K562 (cell line): ENCODE measurements around the gene BRMS1. TPM values are rescaled to one million over a fixed set of nuclear protein-coding genes. Genes with fewer than 3 reads are reported as not detected.

Experiments used
- BMI1 ChIP-seq: fragments of 150-350 bp; IDR thresholded peaks from 2 replicates; pipeline ENCODE4 v1.6.1; 2014; ENCODE audit warnings: low read length
- BRD9 ChIP-seq: fragments of 450-650 bp; IDR thresholded peaks from 2 replicates; pipeline ENCODE4 v1.6.1; 2018; ENCODE audit warnings: low read depth; ENCODE audit not compliant: partially characterized antibody
- CBX5 ChIP-seq: IDR thresholded peaks from 2 replicates; pipeline ENCODE4 v1.6.1; 2014; ENCODE audit warnings: low read depth, borderline replicate concordance
- CHD1 ChIP-seq: fragments of 200-600 bp; sonication (generic); IDR thresholded peaks from one replicate; pipeline ENCODE4 v1.6.1; 2012; ENCODE audit warnings: mild to moderate bottlenecking, moderate library complexity, low read length, inconsistent platforms
- CTBP1 ChIP-seq: fragments of 450-650 bp; IDR thresholded peaks from 2 replicates; pipeline ENCODE4 v1.6.1; 2016; ENCODE audit warnings: borderline replicate concordance
- CXXC5 ChIP-seq: fragments of 250-450 bp; sonication (Bioruptor Pico); IDR thresholded peaks from 2 replicates; pipeline ENCODE4 v1.8.0; 2022; ENCODE audit warnings: inconsistent platforms, mild to moderate bottlenecking, moderate library complexity
- E2F6 ChIP-seq, 2 experiments: IDR thresholded peaks; 2 replicates each; pipeline ENCODE4 v1.6.1; 2011; ENCODE audit warnings: borderline replicate concordance in 1 of 2, control low read depth in 1 of 2, low read depth in 1 of 2, low read length in 1 of 2, mild to moderate bottlenecking in 1 of 2, mixed read lengths in 1 of 2, moderate library complexity in 1 of 2; ENCODE audit not compliant: insufficient read depth in 1 of 2, insufficient read length in 1 of 2, poor library complexity in 1 of 2, severe bottlenecking in 1 of 2; ENCODE audit errors: extremely low read depth in 1 of 2
- EP400 ChIP-seq: fragments of 450-650 bp; IDR thresholded peaks from 2 replicates; pipeline ENCODE4 v1.6.1; 2017; ENCODE audit warnings: antibody characterized with exemption, mild to moderate bottlenecking, moderate library complexity
- ERF ChIP-seq: fragments of 450-650 bp; formaldehyde crosslinking; IDR thresholded peaks from 2 replicates; pipeline ENCODE4 v1.4.0; 2020; ENCODE audit warnings: mild to moderate bottlenecking, mixed read lengths
- GATAD2A ChIP-seq: fragments of 450-650 bp; IDR thresholded peaks from 2 replicates; pipeline ENCODE4 v1.6.1; 2017
- HCFC1 ChIP-seq: IDR thresholded peaks from 2 replicates; pipeline ENCODE4 v1.6.1; 2012; ENCODE audit warnings: low read depth, low read length, improper control_type of control experiment
- HIVEP1 ChIP-seq: fragments of 250-450 bp; sonication (Bioruptor Pico); IDR thresholded peaks from 2 replicates; pipeline ENCODE4 v1.4.0; 2020; ENCODE audit warnings: mild to moderate bottlenecking
- MEF2D ChIP-seq: conservative IDR thresholded peaks from 2 replicates; pipeline ENCODE4 v1.6.1; 2016; ENCODE audit warnings: low read depth, missing genetic modification characterization, missing compliant biosample characterization
- NFXL1 ChIP-seq: fragments of 450-650 bp; formaldehyde crosslinking; IDR thresholded peaks from 2 replicates; pipeline ENCODE4 v1.4.0; 2021; ENCODE audit warnings: mild to moderate bottlenecking
- NRF1 ChIP-seq, 2 experiments: fragments of 450-650 bp; IDR thresholded peaks in 1 of 2; conservative IDR thresholded peaks in 1 of 2; 2 replicates each; pipeline ENCODE4 v1.6.1; 2014; ENCODE audit warnings: mild to moderate bottlenecking in 2 of 2
- PHF20 ChIP-seq: fragments of 450-650 bp; IDR thresholded peaks from 2 replicates; pipeline ENCODE4 v1.6.1; 2018; ENCODE audit not compliant: partially characterized antibody
- PML ChIP-seq: IDR thresholded peaks from 2 replicates; pipeline ENCODE4 v1.6.1; 2012; ENCODE audit warnings: low read length, inconsistent platforms
- POLR2AphosphoS5 ChIP-seq: IDR thresholded peaks from 2 replicates; pipeline ENCODE4 v1.6.1; 2011; ENCODE audit warnings: mild to moderate bottlenecking, low read depth, low read length, moderate library complexity; ENCODE audit not compliant: control insufficient read depth, insufficient read depth
- RCOR1 ChIP-seq, 2 experiments: IDR thresholded peaks; 2 replicates each; pipeline ENCODE4 v1.6.1; 2012; ENCODE audit warnings: low read depth in 2 of 2, low read length in 2 of 2, borderline replicate concordance in 1 of 2, improper control_type of control experiment in 1 of 2
- SMARCB1 ChIP-seq: IDR thresholded peaks from 2 replicates; pipeline ENCODE4 v1.6.1; 2011; ENCODE audit warnings: improper control_type of control experiment, low read depth; ENCODE audit not compliant: insufficient read length
- SMARCE1 ChIP-seq: fragments of 450-650 bp; IDR thresholded peaks from 2 replicates; pipeline ENCODE4 v1.7.1; 2016; ENCODE audit warnings: mild to moderate bottlenecking
- TAF7 ChIP-seq: fragments of 450-650 bp; IDR thresholded peaks from 2 replicates; pipeline ENCODE4 v1.6.1; 2016; ENCODE audit warnings: missing genetic modification characterization, missing compliant biosample characterization
- TBP ChIP-seq: optimal IDR thresholded peaks from 2 replicates; pipeline ENCODE3; 2011; ENCODE audit warnings: low read depth, low read length, improper control_type of control experiment
- TCF7L2 ChIP-seq: fragments of 150-350 bp; IDR thresholded peaks from 2 replicates; pipeline ENCODE4 v1.6.1; 2016; ENCODE audit warnings: low read depth, mild to moderate bottlenecking, low read length, moderate library complexity
- TCFL5 ChIP-seq: fragments of 250-450 bp; sonication (Bioruptor Pico); conservative IDR thresholded peaks from 2 replicates; pipeline ENCODE4 v1.6.1; 2021; ENCODE audit warnings: mild to moderate bottlenecking, moderate library complexity, matching md5 sums
- YY1 ChIP-seq, 3 experiments: IDR thresholded peaks; 2 replicates each; pipeline ENCODE4 v1.6.1; 2011; ENCODE audit warnings: low read length in 2 of 3, mild to moderate bottlenecking in 2 of 3, moderate library complexity in 2 of 3, borderline replicate concordance in 1 of 3, control low read depth in 1 of 3, low read depth in 1 of 3; ENCODE audit not compliant: insufficient read depth in 3 of 3, insufficient replicate concordance in 2 of 3, control insufficient read depth in 1 of 3, insufficient read length in 1 of 3; ENCODE audit errors: extremely low read depth in 1 of 3
- ZEB2 ChIP-seq: fragments of 450-650 bp; IDR thresholded peaks from 2 replicates; pipeline ENCODE4 v1.6.1; 2016
- ZNF143 ChIP-seq: sonication (generic); formaldehyde crosslinking; IDR thresholded peaks from 2 replicates; pipeline ENCODE4 v1.9.0; 2022; ENCODE audit warnings: mild to moderate bottlenecking, missing genetic modification reagents
- ZNF583 ChIP-seq: fragments of 250-450 bp; sonication (Bioruptor Pico); IDR thresholded peaks from 2 replicates; pipeline ENCODE4 v1.4.0; 2020
- ZNF780A ChIP-seq: fragments of 250-450 bp; sonication (Bioruptor Pico); IDR thresholded peaks from 2 replicates; pipeline ENCODE4 v1.5.0; 2021; ENCODE audit warnings: mild to moderate bottlenecking
- polyA plus RNA-seq, 8 experiments: library from polyadenylated mRNA; depleted of rRNA in 4 of 8; stranded (reverse) in 5 of 8; unstranded in 3 of 8; fragments of >200 nt; fragmentation: Nextera tagmentation in 2 of 8; fragmentation: Illumina TruSeq in 1 of 8; extraction: Ambion mirVana in 2 of 8; extraction: Trizol in 1 of 8; gene quantifications; 2 replicates each; pipeline versions ENCODE4 v1.2.1 to v1.2.3, GENCODE V29; 2011 to 2014; ENCODE audit warnings: inconsistent platforms in 1 of 8, missing spikeins in 1 of 8
- total RNA-seq, 7 experiments: library from RNA; depleted of rRNA in 6 of 7; stranded (reverse); fragments of >200 nt in 6 of 7; fragmentation: Illumina TruSeq in 2 of 7; extraction: Trizol in 2 of 7; gene quantifications; 2 replicates each; pipeline versions ENCODE4 v1.2.1 to v1.2.3, GENCODE V29; 2011 to 2021; ENCODE audit warnings: low replicate concordance in 1 of 7

Gene BRMS1
- total and polyA plus RNA-seq, 9 of the 15 experiments (the other 6 are each of a cell fraction or from before 2014, with no cell fraction given), result 2.2 to 78.8 (median 33.4) TPM

GRCh38 chr11:66371627-66372415 lies 26.9 kb upstream of the BRMS1 start, which contains the start of gene SLC29A2 (continued):
- TF ChIP-seq YY1 (IDR thresholded peaks at IDR 0.05; ENCODE audit: borderline replicate concordance in 1 of 3, control insufficient read depth in 1 of 3, extremely low read depth in 1 of 3, insufficient read depth in 3 of 3, insufficient read length in 1 of 3, insufficient replicate concordance in 2 of 3, low read depth in 1 of 3, low read length in 2 of 3) (peak in 1 of 3 experiments; percentile 44), NRF1 (conservative IDR thresholded peaks at IDR 0.05 in 1 of 2, IDR thresholded peaks at IDR 0.05 in 1 of 2) (peak; percentile 36 to 65), CHD1 (no peak), NFXL1 (no peak), HIVEP1 (CRISPR knock-in tag) (no peak), ZNF143 (peak; percentile 66; the same call in 1 of the 2 replicates), TCFL5 (CRISPR knock-in tag) (no peak), TAF7 (tag) (0 out of 2 replicates have a peak, but pooled peaks have one; percentile 4), HCFC1 (peak; percentile 7; the same call in 1 of the 2 replicates), RCOR1 (IDR thresholded peaks at IDR 0.05; ENCODE audit: borderline replicate concordance in 1 of 2, low read depth in 2 of 2, low read length in 2 of 2) (peak in 1 of 2 experiments; percentile 11; a peak in 1 of 4 replicates), POLR2AphosphoS5 (peak; percentile 40; the same call in 1 of the 2 replicates), PHF20 (no peak), ZNF780A (CRISPR knock-in tag) (no peak), BRD9 (no peak), PML (peak; percentile 79), CTBP1 (peak; percentile 35; the same call in 1 of the 2 replicates), ZEB2 (peak; percentile 95), CBX5 (0 out of 2 replicates have a peak, but pooled peaks have one; percentile 10), CXXC5 (CRISPR knock-in tag) (0 out of 2 replicates have a peak, but pooled peaks have one; percentile 56), GATAD2A (0 out of 2 replicates have a peak, but pooled peaks have one; percentile 27), TCF7L2 (no peak), BMI1 (no peak), E2F6 (IDR thresholded peaks at IDR 0.05; ENCODE audit: borderline replicate concordance in 1 of 2, extremely low read depth in 1 of 2, insufficient read depth in 1 of 2, insufficient read length in 1 of 2, low read depth in 1 of 2, low read length in 1 of 2, poor library complexity in 1 of 2, severe bottlenecking in 1 of 2) (peak; percentile 6 to 19), SMARCB1 (no peak), ERF (peak; percentile 64; the same call in 1 of the 2 replicates), MEF2D (tag) (no peak), TBP (peak; percentile 49), SMARCE1 (0 out of 2 replicates have a peak, but pooled peaks have one; percentile 10), EP400 (peak; percentile 45; the same call in 1 of the 2 replicates), ZNF583 (CRISPR knock-in tag) (no peak)
